ENCODE results near the gene FOXJ1.

- no peak for TF ChIP-seq TCF7L2 (IDR thresholded peaks at IDR 0.05; ENCODE audit: low read depth, low read length)
- no peak for TF ChIP-seq CTCF (IDR thresholded peaks at IDR 0.05)
Measured at GRCh38 chr17:76132574-76133338, 8.3 kb downstream of the FOXJ1 start.

Measured in Panc1 (cell line).